Cardiac muscle cell (in vitro differentiated cells and primary cell): ENCODE data around the gene CEMIP2. TPM values are rescaled to one million over a fixed set of nuclear protein-coding genes. Genes with fewer than 3 reads are reported as not detected.
A peak's percentile ranks its signal among the peaks of the same experiment; 100 is the strongest.

ENCODE experiments used
- DNase-seq, 2 donors: peaks; one replicate each; pipeline versions ENCODE4 v3.0.0 to v3.0.0-alpha.2; 2010 to 2017; ENCODE audit warnings: low read depth in 1 of 2, low spot score in 1 of 2
- H3K27ac ChIP-seq: fragments of 200-600 bp; sonication (generic); 2 replicates; pipeline ENCODE4 v1.5.1; 2016
- H3K27me3 ChIP-seq: fragments of 200-600 bp; sonication (generic); 2 replicates; pipeline ENCODE4 v1.6.0; 2016; ENCODE audit warnings: control low read depth
- H3K36me3 ChIP-seq: fragments of 200-600 bp; sonication (generic); 2 replicates; pipeline ENCODE4 v1.5.1; 2016; ENCODE audit warnings: control low read depth
- H3K4me1 ChIP-seq: fragments of 200-600 bp; sonication (generic); 2 replicates; pipeline ENCODE4 v1.8.1; 2017; ENCODE audit warnings: low read depth, mild to moderate bottlenecking, mixed run types
- H3K4me3 ChIP-seq: fragments of 200-600 bp; sonication (generic); 2 replicates; pipeline ENCODE4 v1.5.1; 2016; ENCODE audit warnings: mild to moderate bottlenecking
- H3K9me3 ChIP-seq: fragments of 200-600 bp; sonication (generic); 2 replicates; pipeline ENCODE4 v1.5.1; 2017; ENCODE audit warnings: low read depth, mild to moderate bottlenecking, control low read depth
- CTCF ChIP-seq: IDR thresholded peaks from 2 replicates; pipeline ENCODE4 v1.5.1; 2012; ENCODE audit warnings: low read depth, mild to moderate bottlenecking, low read length
- polyA plus RNA-seq: library from polyadenylated mRNA; unstranded; fragments of >200 nt; fragmentation: Nextera tagmentation; extraction: Ambion mirVana; gene quantifications from 2 replicates; pipeline ENCODE4 v1.2.1, GENCODE V29; 2016
- total RNA-seq: library from RNA; depleted of rRNA; stranded (reverse); fragments of >200 nt; gene quantifications from 2 replicates; pipeline ENCODE4 v1.2.3, GENCODE V29; 2016

CEMIP2 gene
- total and polyA plus RNA-seq, 2 experiments from 2014 or later, result 15.9 to 16.5 TPM

- H3K4me1 ChIP-seq, result peaks cover 31% of the 10 kb centered on the region
Observed at GRCh38 chr9:71762900-71763653, 5.2 kb downstream of the CEMIP2 start.

DNA sequence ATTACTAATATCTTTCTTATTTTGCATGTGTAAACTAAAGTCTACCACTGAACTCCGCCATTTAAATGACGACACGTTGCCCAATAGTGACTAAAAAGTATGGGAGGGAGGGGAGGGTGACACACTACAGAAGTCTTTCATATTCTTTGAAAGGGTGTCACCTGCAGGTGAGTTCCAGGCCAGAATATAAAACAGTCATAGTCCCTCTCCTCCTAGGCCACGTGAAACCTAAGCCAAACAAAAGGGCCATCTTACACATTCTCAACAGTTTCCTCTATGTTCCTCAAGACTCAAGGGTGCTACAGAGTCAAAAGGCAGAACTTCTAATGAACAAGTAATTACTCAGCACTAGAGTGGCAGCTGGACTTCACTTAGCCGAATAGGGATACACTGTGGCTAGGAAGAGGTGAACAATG is 6.4 kb downstream of the CEMIP2 start:
- no peak for DNase-seq
- Histone ChIP-seq H3K27ac (no peak overlapping the region), H3K36me3 (no peaks in the 10 kb centered on the region), H3K9me3 (no peaks in the 10 kb centered on the region), H3K4me3 (no peak overlapping the region), H3K27me3 (no peaks in the 10 kb centered on the region), H3K4me1 (peaks cover 31% of the 10 kb centered on the region)
- no peak for TF ChIP-seq CTCF

More at GRCh38 chr9:71762900-71763653, 5.2 kb downstream of the CEMIP2 start:
- DNase-seq, result peak in 1 of 2 donors; percentile 50
- no peaks in the 10 kb centered on the region for H3K9me3 ChIP-seq
- TF ChIP-seq CTCF, result no peak
- H3K4me3 ChIP-seq, result no peak overlapping the region
- H3K27ac ChIP-seq, result no peak overlapping the region
- no peaks in the 10 kb centered on the region for H3K36me3 ChIP-seq
- no peaks in the 10 kb centered on the region for H3K27me3 ChIP-seq

- no peak overlapping the region for H3K4me3 ChIP-seq
Observed at GRCh38 chr9:71760901-71761300, 7.4 kb downstream of the CEMIP2 start.

GRCh38 chr9:71758785-71759184 is 9.5 kb downstream of the CEMIP2 start:
- Histone ChIP-seq H3K4me1 (peaks cover 28% of the 10 kb centered on the region), H3K27me3 (no peaks in the 10 kb centered on the region), H3K36me3 (no peaks in the 10 kb centered on the region), H3K9me3 (no peaks in the 10 kb centered on the region), H3K4me3 (no peak overlapping the region), H3K27ac (no peak overlapping the region)
- DNase-seq, result no peak
- TF ChIP-seq CTCF, result no peak

More at GRCh38 chr9:71760901-71761300, 7.4 kb downstream of the CEMIP2 start:
- peak in 1 of 2 donors; percentile 38 for DNase-seq
- Histone ChIP-seq H3K9me3 (no peaks in the 10 kb centered on the region), H3K27ac (no peak overlapping the region), H3K27me3 (no peaks in the 10 kb centered on the region), H3K36me3 (no peaks in the 10 kb centered on the region), H3K4me1 (peaks cover 32% of the 10 kb centered on the region)
- TF ChIP-seq CTCF, result no peak

DNA sequence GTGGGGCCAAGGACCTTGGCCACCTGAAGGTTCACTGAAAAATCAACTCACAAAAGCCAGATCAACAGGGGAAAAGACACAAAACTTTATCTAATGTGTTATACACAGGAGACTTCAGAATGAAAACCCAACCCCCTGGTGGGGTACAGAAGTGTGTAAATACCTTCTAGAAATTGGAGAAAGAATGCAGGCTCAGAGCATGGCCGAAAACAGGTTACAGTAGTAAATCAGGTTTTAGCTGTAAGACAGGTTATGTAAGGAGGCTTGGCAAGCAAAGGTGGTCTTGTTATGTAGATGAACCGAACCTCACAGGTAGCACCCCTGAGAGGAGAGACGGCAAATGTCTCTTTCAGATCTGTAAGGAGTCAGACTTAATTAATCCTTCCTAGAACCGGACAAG is 10.0 kb downstream of the CEMIP2 start:
- Histone ChIP-seq H3K4me3 (no peak overlapping the region), H3K27ac (no peak overlapping the region), H3K36me3 (no peaks in the 10 kb centered on the region), H3K27me3 (no peaks in the 10 kb centered on the region), H3K9me3 (no peaks in the 10 kb centered on the region), H3K4me1 (peaks cover 28% of the 10 kb centered on the region)
- DNase-seq, result no peak
- TF ChIP-seq CTCF, result no peak
